ENCODE data around the gene GATAD2A.

Gene GATAD2A

GRCh38 chr19:19537075-19538048 is 131.9 kb downstream of the GATAD2A start:
- Histone ChIP-seq H3K27me3 (ENCODE audit: low read depth, low read length) (no peaks in the 10 kb centered on the region), H2AFZ (ENCODE audit: low read depth, low read length) (no peak overlapping the region), H3K4me2 (ENCODE audit: low read length) (no peak overlapping the region)

GRCh38 chr19:19538061-19538784 is 132.7 kb downstream of the GATAD2A start, which contains the start of gene CILP2:
TSS of gene CILP2 (plus strand) at chr19:19538265. CDS start at chr19:19538350, 85 bp downstream.
- TF ChIP-seq CTCF (IDR thresholded peaks at IDR 0.05; ENCODE audit: low read depth, low read length), result no peak
- no peak for TF ChIP-seq EZH2phosphoT487 (IDR thresholded peaks at IDR 0.05; ENCODE audit: low read depth)
- Histone ChIP-seq H3K9me3 (ENCODE audit: insufficient read depth, low read length) (no peaks in the 10 kb centered on the region), H3K27me3 (ENCODE audit: low read depth, low read length) (no peaks in the 10 kb centered on the region), H3K27ac (ENCODE audit: low read length) (no peak within 1 kb of the TSS), H2AFZ (ENCODE audit: low read depth, low read length) (no peak within 1 kb of the TSS), H4K20me1 (ENCODE audit: insufficient read depth, low read length) (no peaks in the 10 kb centered on the region), H3K4me2 (ENCODE audit: low read length) (no peak within 1 kb of the TSS), H3K36me3 (replicated peaks; ENCODE audit: low read depth, low read length) (no peaks in the 10 kb centered on the region), H3K79me2 (ENCODE audit: low read length) (no peaks in the 10 kb centered on the region), H3K4me1 (ENCODE audit: low read length) (no peaks in the 10 kb centered on the region), H3K9ac (ENCODE audit: low read length) (no peak within 1 kb of the TSS), H3K4me3 (ENCODE audit: low read length) (no peak within 1 kb of the TSS)

More at GRCh38 chr19:19537075-19538048, 131.9 kb downstream of the GATAD2A start:
- no peaks in the 10 kb centered on the region for H3K36me3 ChIP-seq (replicated peaks; ENCODE audit: low read depth, low read length)
- no peaks in the 10 kb centered on the region for H3K9me3 ChIP-seq (ENCODE audit: insufficient read depth, low read length)
- no peak for TF ChIP-seq EZH2phosphoT487 (IDR thresholded peaks at IDR 0.05; ENCODE audit: low read depth)
- no peak for TF ChIP-seq CTCF (IDR thresholded peaks at IDR 0.05; ENCODE audit: low read depth, low read length)
- H3K9ac ChIP-seq (ENCODE audit: low read length), result no peak overlapping the region
- H4K20me1 ChIP-seq (ENCODE audit: insufficient read depth, low read length), result no peaks in the 10 kb centered on the region
- H3K27ac ChIP-seq (ENCODE audit: low read length), result no peak overlapping the region
- H3K4me3 ChIP-seq (ENCODE audit: low read length), result no peak overlapping the region
- peaks cover 3% of the 10 kb centered on the region; the same call in 1 of the 2 replicates for H3K4me1 ChIP-seq (ENCODE audit: low read length)
- H3K79me2 ChIP-seq (ENCODE audit: low read length), result no peaks in the 10 kb centered on the region

GRCh38 chr19:19538785-19539166 is 133.3 kb downstream of the GATAD2A start:
- H3K4me1 ChIP-seq (ENCODE audit: low read length), result no peaks in the 10 kb centered on the region
- H3K79me2 ChIP-seq (ENCODE audit: low read length), result no peaks in the 10 kb centered on the region
- H3K9me3 ChIP-seq (ENCODE audit: insufficient read depth, low read length), result no peaks in the 10 kb centered on the region
- no peak overlapping the region for H3K27ac ChIP-seq (ENCODE audit: low read length)
- H2AFZ ChIP-seq (ENCODE audit: low read depth, low read length), result no peak overlapping the region
- H3K27me3 ChIP-seq (ENCODE audit: low read depth, low read length), result no peaks in the 10 kb centered on the region
- no peaks in the 10 kb centered on the region for H3K36me3 ChIP-seq (replicated peaks; ENCODE audit: low read depth, low read length)
- no peaks in the 10 kb centered on the region for H4K20me1 ChIP-seq (ENCODE audit: insufficient read depth, low read length)
- no peak for TF ChIP-seq EZH2phosphoT487 (IDR thresholded peaks at IDR 0.05; ENCODE audit: low read depth)
- no peak for TF ChIP-seq CTCF (IDR thresholded peaks at IDR 0.05; ENCODE audit: low read depth, low read length)
- no peak overlapping the region for H3K9ac ChIP-seq (ENCODE audit: low read length)
- no peak overlapping the region for H3K4me2 ChIP-seq (ENCODE audit: low read length)
- no peak overlapping the region for H3K4me3 ChIP-seq (ENCODE audit: low read length)

GRCh38 chr19:19539698-19540063 is 134.2 kb downstream of the GATAD2A start:
- Histone ChIP-seq H2AFZ (ENCODE audit: low read depth, low read length) (no peak overlapping the region), H3K27me3 (ENCODE audit: low read depth, low read length) (no peaks in the 10 kb centered on the region), H3K4me1 (ENCODE audit: low read length) (no peaks in the 10 kb centered on the region), H3K79me2 (ENCODE audit: low read length) (no peaks in the 10 kb centered on the region), H4K20me1 (ENCODE audit: insufficient read depth, low read length) (no peaks in the 10 kb centered on the region), H3K27ac (ENCODE audit: low read length) (no peak overlapping the region), H3K4me2 (ENCODE audit: low read length) (no peak overlapping the region), H3K4me3 (ENCODE audit: low read length) (no peak overlapping the region), H3K9me3 (ENCODE audit: insufficient read depth, low read length) (no peaks in the 10 kb centered on the region), H3K9ac (ENCODE audit: low read length) (no peak overlapping the region), H3K36me3 (replicated peaks; ENCODE audit: low read depth, low read length) (no peaks in the 10 kb centered on the region)
- no peak for TF ChIP-seq EZH2phosphoT487 (IDR thresholded peaks at IDR 0.05; ENCODE audit: low read depth)
- no peak for TF ChIP-seq CTCF (IDR thresholded peaks at IDR 0.05; ENCODE audit: low read depth, low read length)
